ENCODE data around the gene SLAMF1. TPM values are rescaled to one million over a fixed set of nuclear protein-coding genes. Genes with fewer than 3 reads are reported as not detected.
"Not testable (repeated sequence)": the region's sequence is repeated elsewhere in the genome, so short reads cannot be mapped to it uniquely, and the experiment has no call there.

SLAMF1 gene
- total RNA-seq, result not detected

- Histone ChIP-seq H3K4me1 (peaks cover 13% of the 10 kb centered on the region), H3K27ac (no peak within 1 kb of the TSS), H3K36me3 (replicated peaks in 1 of 2; ENCODE audit: insufficient read depth in 1 of 2, low read depth in 2 of 2) (no peaks in the 10 kb centered on the region), H3K9me3 (no peaks in the 10 kb centered on the region), H3K4me3 (no peak within 1 kb of the TSS), H3K27me3 (no peaks in the 10 kb centered on the region)
- ATAC-seq (no peak), DNase-seq (peak in 1 of 4 donors; percentile 20)
- intact Hi-C loops (cut with DNase I), result no loop called here
- WGBS, 2 donors, result 73 to 84% methylated on average over 9 to 11 of the region's 11 CpGs
- TF ChIP-seq POLR2A (IDR thresholded peaks at IDR 0.05) (no peak), CTCF (IDR thresholded peaks at IDR 0.05) (no peak)
Observed at GRCh38 chr1:160646711-160647328, at the start of gene SLAMF1. TSS of gene SLAMF1 (minus strand) at chr1:160647044. CDS start at chr1:160646945, 99 bp downstream.

GRCh38 chr1:160692390-160692789 lies 45.5 kb upstream of the SLAMF1 start:
- DNase-seq; H3K4me1 ChIP-seq; H3K9me3 ChIP-seq; H3K36me3 ChIP-seq (replicated peaks in 1 of 2; ENCODE audit: insufficient read depth in 1 of 2, low read depth in 2 of 2); intact Hi-C loops (cut with DNase I); H3K27me3 ChIP-seq; H3K27ac ChIP-seq; ATAC-seq; H3K4me3 ChIP-seq: not testable (repeated sequence)
- peak in 2 of 7 experiments; percentile 10 to 19 for TF ChIP-seq CTCF (IDR thresholded peaks at IDR 0.05)
- 74 to 78% methylated on average over 10 of the region's 10 CpGs for WGBS, 2 donors

- ATAC-seq, result no peak
- no peak for TF ChIP-seq POLR2A (IDR thresholded peaks at IDR 0.05)
- no peak for TF ChIP-seq CTCF (IDR thresholded peaks at IDR 0.05)
Observed at GRCh38 chr1:160685266-160685665, 38.4 kb upstream of the SLAMF1 start.

GRCh38 chr1:160682983-160683865 lies 36.4 kb upstream of the SLAMF1 start:
- intact Hi-C loops (cut with DNase I), result no loop called here
- WGBS, 2 donors, result 71 to 81% methylated on average over 4 of the region's 4 CpGs

More at GRCh38 chr1:160685266-160685665, 38.4 kb upstream of the SLAMF1 start:
- Histone ChIP-seq H3K9me3 (no peaks in the 10 kb centered on the region), H3K4me3 (no peak overlapping the region), H3K4me1 (no peaks in the 10 kb centered on the region), H3K36me3 (replicated peaks in 1 of 2; ENCODE audit: insufficient read depth in 1 of 2, low read depth in 2 of 2) (no peaks in the 10 kb centered on the region), H3K27ac (no peak overlapping the region), H3K27me3 (no peaks in the 10 kb centered on the region)
- DNase-seq, result no peak
- intact Hi-C loops (cut with DNase I), result no loop called here

More at GRCh38 chr1:160682983-160683865, 36.4 kb upstream of the SLAMF1 start:
- Histone ChIP-seq H3K27ac (no peak overlapping the region), H3K4me3 (no peak overlapping the region), H3K4me1 (no peaks in the 10 kb centered on the region), H3K27me3 (no peaks in the 10 kb centered on the region), H3K9me3 (no peaks in the 10 kb centered on the region), H3K36me3 (replicated peaks in 1 of 2; ENCODE audit: insufficient read depth in 1 of 2, low read depth in 2 of 2) (no peaks in the 10 kb centered on the region)
- no peak for TF ChIP-seq CTCF (IDR thresholded peaks at IDR 0.05)
- no peak for TF ChIP-seq POLR2A (IDR thresholded peaks at IDR 0.05)
- DNase-seq, result no peak
- ATAC-seq, result no peak

Measured in body of pancreas (tissue), 4 donors.